T47D (cell line): ENCODE measurements around the gene KLF5.

Source experiments
- DNase-seq, 2 experiments: peaks; one replicate each; pipeline versions ENCODE4 v3.0.0 to v3.0.0-alpha.2; 2011 to 2012; ENCODE audit warnings: low read depth in 1 of 2, low spot score in 1 of 2
- JUND ChIP-seq: IDR thresholded peaks from 2 replicates; pipeline ENCODE4 v1.6.1; 2012; ENCODE audit warnings: low read depth
- in situ Hi-C: cut with HindIII; loops from 2 replicates; pipeline ENCODE4 v1.10.0; 2016; ENCODE audit warnings: low sequenced_read_pairs, low pct_unique_long_range_greater_than_20kb

KLF5 gene

GRCh38 chr13:73103238-73103637, 44.4 kb downstream of the KLF5 start:
- no peak for TF ChIP-seq JUND
- DNase-seq, result no peak
- in situ Hi-C loops, result no loop called here

DNA sequence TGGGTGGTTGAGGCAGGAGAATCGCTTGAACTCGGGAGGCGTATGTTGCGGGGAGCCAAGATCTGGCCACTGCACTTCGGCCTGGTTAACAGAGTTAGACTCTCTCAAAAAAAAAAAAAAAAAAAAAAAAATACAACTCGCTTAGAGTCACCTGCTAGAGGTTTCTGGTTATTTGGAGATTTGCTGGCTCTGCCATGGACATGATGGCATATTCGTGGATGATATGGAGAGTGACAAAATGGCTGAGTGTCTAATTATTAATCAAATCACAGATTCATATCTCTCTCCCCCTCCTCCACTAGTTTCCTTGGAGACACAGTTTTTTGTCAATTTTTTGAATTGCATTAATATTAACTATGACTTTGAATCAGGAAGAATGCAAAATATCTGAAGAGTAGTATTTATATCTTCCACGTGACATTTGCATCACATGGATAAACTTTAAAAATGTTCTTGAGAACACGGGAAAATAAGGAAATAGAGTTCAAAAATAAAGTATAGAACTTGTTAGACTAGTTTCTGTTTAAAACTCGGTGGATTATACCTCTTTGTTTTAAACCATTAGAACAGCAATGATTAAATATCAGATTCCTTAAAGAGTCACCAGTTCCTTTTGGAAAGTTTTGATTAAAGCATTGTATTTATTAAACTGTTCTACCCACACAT, 47.8 kb downstream of the KLF5 start:
- no peak for TF ChIP-seq JUND
- DNase-seq, result no peak
- in situ Hi-C loops, result no loop called here

- in situ Hi-C loops, result no loop called here
- DNase-seq, result no peak
Measured at GRCh38 chr13:73107481-73107880, 48.7 kb downstream of the KLF5 start.

DNA sequence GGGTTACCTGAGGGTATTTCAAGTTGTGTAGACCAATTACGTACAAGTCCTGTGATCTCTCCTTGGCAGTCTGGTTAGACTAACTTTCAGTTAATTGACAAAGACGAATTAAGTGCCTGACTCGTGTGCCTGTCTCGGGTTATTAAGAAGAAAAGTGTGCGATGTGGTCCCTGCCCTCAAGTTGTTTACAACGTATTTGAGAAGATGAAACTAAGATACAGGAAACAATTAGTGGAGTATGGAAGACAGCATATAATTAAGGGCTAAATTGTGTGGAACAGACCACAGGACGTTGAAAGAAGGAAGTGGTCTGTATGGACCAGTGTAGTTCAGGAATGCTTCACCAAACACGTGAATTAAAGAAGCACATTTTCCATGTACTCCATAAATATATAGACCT, 49.2 kb downstream of the KLF5 start:
- no peak for DNase-seq
- in situ Hi-C loops, result no loop called here

More at GRCh38 chr13:73107481-73107880, 48.7 kb downstream of the KLF5 start:
- TF ChIP-seq JUND, result no peak

DNA sequence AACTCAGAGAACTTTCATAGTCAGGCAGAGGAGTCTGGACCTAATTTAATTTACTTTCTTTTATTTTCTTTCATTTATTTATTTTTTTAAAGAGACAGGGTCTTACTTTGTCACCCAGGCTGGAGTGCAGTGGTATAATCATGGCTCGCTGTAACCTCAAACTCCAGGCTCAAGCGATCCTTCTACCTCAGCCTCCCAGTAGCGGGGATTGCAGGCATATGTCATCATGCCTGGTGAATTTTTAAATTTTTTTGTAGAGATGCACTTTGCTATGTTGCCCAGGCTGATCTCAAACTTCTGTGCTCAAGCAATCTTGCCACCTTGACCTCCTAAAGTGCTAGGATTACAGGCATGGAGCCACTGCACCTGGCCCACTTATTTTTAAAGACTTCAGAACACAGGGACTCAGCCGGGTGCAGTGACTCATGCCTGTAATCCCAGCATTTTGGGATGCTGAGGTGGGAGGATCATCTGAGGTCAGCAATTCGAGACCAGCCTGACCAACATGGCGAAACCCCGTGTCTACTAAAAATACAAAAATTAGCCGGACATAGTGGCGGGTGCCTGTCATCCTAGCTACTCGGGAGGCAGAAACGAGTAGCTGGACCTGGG, 50.6 kb downstream of the KLF5 start:
- TF ChIP-seq JUND, result no peak

More for the DNA sequence above, 49.2 kb downstream of the KLF5 start:
- no peak for TF ChIP-seq JUND

GRCh38 chr13:73109969-73110368, 51.2 kb downstream of the KLF5 start:
- TF ChIP-seq JUND, result no peak
- in situ Hi-C loops, result no loop called here
- DNase-seq, result no peak

More for the DNA sequence above, 50.6 kb downstream of the KLF5 start:
- in situ Hi-C loops, result no loop called here
- no peak for DNase-seq

DNA sequence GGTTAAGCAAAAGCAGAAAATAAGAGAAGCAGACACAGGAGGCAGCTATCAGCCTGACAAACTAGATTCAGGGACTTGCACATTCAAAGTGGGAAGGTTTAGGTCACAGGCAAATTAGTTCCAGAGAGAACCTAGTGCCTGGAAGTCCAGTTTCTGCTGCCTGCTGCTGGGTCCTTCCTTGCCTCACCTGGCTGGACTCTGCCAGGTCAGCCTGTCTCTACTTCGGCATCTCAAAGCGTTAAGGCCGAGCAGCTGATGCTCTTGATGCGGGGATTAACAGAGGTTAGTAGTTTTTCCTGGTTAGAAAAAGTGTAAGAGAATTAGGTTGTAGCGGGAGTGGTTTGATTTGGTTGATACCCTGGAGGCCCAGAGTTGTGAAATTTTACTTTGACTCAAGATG, 52.0 kb downstream of the KLF5 start:
- TF ChIP-seq JUND, result no peak
- in situ Hi-C loops, result no loop called here
- no peak for DNase-seq

DNA sequence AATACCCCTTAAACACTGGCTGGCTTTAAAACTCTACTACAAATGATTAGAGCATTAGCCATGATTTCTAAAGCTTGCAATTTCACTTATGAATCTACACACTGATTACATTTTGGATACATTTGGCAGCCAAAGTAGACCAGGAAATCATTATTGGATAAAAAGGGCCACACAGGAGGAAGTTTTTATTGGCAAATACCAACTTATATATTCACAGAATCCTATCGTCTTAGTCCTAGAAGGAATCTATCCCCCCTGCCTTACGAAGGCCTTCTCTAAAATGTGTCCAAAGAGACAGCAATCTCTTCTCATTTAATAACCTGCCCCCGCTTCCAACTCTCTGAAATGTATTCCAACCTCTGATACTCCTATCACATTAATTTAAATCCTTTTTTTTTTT, 52.5 kb downstream of the KLF5 start:
- in situ Hi-C loops, result no loop called here

GRCh38 chr13:73119612-73120011, 60.8 kb downstream of the KLF5 start:
- no peak for TF ChIP-seq JUND
- no peak for DNase-seq
- in situ Hi-C loops, result no loop called here

More for the DNA sequence above, 52.5 kb downstream of the KLF5 start:
- no peak for DNase-seq
- TF ChIP-seq JUND, result no peak
